Measurements from ENCODE around the gene ELP5. TPM values are rescaled to one million over a fixed set of nuclear protein-coding genes. Genes with fewer than 3 reads are reported as not detected.

Gene ELP5
- total RNA-seq, 1 donor from 2014 or later, result 20.0 TPM

DNA sequence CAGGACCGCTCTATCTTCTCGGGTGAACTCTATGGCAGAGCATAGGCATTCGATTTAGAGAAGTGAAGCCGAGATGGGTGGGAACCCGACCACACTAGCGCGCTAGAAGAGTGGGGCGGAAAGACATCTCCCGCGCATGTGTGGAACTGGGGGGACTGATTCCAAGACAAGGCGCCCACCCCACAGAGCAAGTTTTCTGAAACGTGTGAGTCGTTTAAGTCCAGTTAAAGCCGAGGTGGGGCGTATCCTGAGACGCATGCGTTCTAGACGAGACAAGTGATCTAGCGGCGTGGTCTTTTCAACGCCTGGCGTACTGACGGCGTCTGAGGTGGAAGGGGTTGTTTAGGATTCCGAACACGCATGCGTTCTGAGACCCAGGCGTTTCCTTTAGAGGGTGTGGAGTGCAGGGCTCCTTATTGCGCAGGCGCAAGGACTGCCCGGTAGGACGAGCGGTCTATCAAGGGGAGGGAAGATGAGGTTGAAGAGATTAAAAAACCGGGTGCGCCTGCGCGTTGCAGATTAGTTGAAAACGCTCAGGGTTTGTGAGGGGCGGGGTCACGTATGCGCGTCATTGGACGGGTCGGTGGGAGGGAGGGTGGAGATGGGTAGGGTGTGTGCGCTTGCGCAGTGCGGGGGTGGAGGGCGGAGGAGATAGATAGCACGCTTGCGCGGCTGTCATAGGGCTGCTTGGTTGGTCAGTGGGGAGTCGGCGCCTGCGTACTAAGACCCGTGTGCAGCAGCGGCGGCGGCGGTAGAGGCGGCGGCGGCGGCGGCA, 55.1 kb downstream of the ELP5 start, which contains the start of gene EIF5A:
TSS of gene EIF5A (plus strand) at position 718 of the 775 bp plus-strand sequence. CDS start 2,008 bp downstream, outside the sequence.
- H3K27me3 ChIP-seq (ENCODE audit: control insufficient read depth, insufficient read depth, low read length), result no peaks in the 10 kb centered on the region
- TF ChIP-seq, protein P1, sequence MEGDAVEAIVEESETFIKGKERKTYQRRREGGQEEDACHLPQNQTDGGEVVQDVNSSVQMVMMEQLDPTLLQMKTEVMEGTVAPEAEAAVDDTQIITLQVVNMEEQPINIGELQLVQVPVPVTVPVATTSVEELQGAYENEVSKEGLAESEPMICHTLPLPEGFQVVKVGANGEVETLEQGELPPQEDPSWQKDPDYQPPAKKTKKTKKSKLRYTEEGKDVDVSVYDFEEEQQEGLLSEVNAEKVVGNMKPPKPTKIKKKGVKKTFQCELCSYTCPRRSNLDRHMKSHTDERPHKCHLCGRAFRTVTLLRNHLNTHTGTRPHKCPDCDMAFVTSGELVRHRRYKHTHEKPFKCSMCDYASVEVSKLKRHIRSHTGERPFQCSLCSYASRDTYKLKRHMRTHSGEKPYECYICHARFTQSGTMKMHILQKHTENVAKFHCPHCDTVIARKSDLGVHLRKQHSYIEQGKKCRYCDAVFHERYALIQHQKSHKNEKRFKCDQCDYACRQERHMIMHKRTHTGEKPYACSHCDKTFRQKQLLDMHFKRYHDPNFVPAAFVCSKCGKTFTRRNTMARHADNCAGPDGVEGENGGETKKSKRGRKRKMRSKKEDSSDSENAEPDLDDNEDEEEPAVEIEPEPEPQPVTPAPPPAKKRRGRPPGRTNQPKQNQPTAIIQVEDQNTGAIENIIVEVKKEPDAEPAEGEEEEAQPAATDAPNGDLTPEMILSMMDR (IDR thresholded peaks at IDR 0.05; ENCODE audit: insufficient read depth, low read length, severe bottlenecking), result no peak
- peaks cover 15% of the 10 kb centered on the region for H3K36me3 ChIP-seq (ENCODE audit: control insufficient read depth, insufficient read depth, low read length)
- H3K4me3 ChIP-seq (ENCODE audit: low read depth, low read length), result peak within 1 kb of the TSS; percentile 82
- peak; percentile 94 for FAIRE-seq
- peak; percentile 100 for DNase-seq (ENCODE audit: low read depth)

DNA sequence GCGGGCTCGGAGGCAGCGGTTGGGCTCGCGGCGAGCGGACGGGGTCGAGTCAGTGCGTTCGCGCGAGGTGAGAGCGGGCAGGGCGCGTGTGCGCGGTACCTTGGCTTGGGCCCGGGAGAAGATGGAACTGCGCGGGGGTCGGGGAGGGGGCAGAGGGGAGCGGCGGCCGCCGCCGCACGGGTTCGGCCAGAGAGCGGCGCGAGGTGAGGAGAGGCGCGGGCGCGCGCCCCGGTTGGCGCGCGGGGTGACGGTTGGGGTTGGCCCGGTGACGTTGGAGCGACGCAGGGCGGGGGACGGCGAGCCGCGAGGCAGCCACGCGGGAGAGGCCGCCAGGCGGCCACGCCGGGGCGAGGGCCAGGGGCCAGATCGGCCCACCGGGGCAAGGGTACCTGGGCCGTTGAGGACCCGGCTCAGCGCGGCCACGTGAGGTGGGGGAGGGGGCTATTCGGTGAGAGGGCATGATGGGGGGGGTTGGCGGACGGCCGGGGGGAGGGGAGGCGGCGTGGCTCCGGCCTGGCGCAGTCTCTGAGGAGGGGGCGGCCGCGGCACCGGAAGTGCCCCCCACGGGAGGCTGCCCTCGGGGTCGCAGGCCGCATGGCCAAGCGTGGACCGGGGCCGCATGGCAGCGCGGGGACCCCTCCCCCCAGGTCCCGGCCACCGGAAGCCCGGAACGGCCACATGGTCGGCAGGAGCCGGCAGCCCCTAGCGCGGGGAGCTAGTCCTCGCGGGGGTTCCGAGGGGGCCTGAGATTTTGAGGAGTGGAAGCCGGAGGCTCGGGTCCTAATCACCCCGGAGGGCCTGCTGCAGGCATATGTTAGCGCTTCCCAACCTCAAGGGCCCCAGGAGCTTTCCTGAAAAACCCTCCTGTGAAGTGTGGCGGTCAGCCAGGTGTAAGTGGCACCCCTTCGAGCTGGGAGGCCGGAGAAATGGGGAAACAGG, 55.9 kb downstream of the ELP5 start:
- FAIRE-seq, result no peak
- Histone ChIP-seq H3K27me3 (ENCODE audit: control insufficient read depth, insufficient read depth, low read length) (no peaks in the 10 kb centered on the region), H3K36me3 (ENCODE audit: control insufficient read depth, insufficient read depth, low read length) (peaks cover 18% of the 10 kb centered on the region), H3K4me3 (ENCODE audit: low read depth, low read length) (peak overlapping the region; percentile 82)
- DNase-seq (ENCODE audit: low read depth), result no peak
- TF ChIP-seq, protein P1 (IDR thresholded peaks at IDR 0.05; ENCODE audit: insufficient read depth, low read length, severe bottlenecking), result no peak

DNA sequence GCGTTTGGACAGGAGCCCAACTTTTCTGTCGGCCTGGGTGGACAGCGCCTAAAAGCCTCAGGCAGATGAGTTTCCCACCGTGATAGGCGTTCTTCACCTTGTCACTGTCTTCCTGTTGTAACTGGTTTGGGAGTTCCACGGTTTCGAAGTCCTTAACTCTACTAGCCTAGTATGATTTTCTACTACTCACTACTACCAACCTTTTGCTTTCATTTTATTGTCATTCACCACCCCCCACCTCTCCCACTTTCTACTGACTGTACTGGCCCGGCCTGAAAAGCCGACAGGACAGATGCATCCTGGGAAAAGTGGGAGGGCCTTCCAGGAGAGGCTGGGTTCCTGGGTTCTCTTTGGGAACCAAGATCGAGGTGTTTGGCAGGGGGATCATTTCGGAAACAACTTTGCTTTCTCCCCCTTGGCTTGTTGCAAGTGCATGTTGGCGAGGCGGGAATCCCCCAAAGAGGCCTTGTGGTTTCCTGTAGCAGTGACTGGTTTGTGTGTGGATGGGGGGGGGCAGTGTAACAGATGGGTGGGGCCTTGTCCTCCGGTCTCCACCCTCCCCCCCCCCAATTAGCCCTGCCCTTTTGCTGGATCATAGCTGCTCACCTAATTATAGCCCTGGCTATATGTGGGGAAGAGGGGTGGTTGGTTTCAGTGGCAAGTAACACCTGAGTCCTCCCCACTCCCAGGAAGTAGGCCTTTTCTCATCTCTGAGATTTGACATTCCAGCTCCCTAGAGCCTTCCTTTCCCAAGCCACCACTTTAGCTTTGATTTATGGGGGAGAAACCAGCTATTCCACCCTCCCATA, 56.8 kb downstream of the ELP5 start:
- peaks cover 20% of the 10 kb centered on the region for H3K36me3 ChIP-seq (ENCODE audit: control insufficient read depth, insufficient read depth, low read length)
- TF ChIP-seq, protein P1 (IDR thresholded peaks at IDR 0.05; ENCODE audit: insufficient read depth, low read length, severe bottlenecking), result no peak
- DNase-seq (ENCODE audit: low read depth), result peak; percentile 78
- peak overlapping the region; percentile 82 for H3K4me3 ChIP-seq (ENCODE audit: low read depth, low read length)
- peak; percentile 87 for FAIRE-seq
- no peaks in the 10 kb centered on the region for H3K27me3 ChIP-seq (ENCODE audit: control insufficient read depth, insufficient read depth, low read length)

Other genes starting within 250 kb of the ELP5 start
- 5.3 and 25.5 TPM in 2 replicates for gene RNASEK, start 239.6 kb upstream of the ELP5 start, total RNA-seq
- gene BCL6B, start 229.2 kb upstream of the ELP5 start, total RNA-seq, result not detected in 2 replicates
- gene SLC16A13, start 216.2 kb upstream of the ELP5 start, total RNA-seq, result 0.26 and 1.2 TPM in 2 replicates
- 0.38 TPM in 1 of 2 replicates, not detected in the other for gene SLC16A11, start 208.1 kb upstream of the ELP5 start, total RNA-seq
- gene CLEC10A, start 172.0 kb upstream of the ELP5 start, total RNA-seq, result not detected in 2 replicates
- gene ASGR2, start 137.4 kb upstream of the ELP5 start, total RNA-seq, result not detected in 2 replicates
- under 0.01 and 0.38 TPM in 2 replicates for gene ASGR1, start 72.8 kb upstream of the ELP5 start, total RNA-seq
- gene DLG4, start 32.4 kb upstream of the ELP5 start, total RNA-seq, result 1.8 and 1.9 TPM in 2 replicates
- 216 and 277 TPM in 2 replicates for gene ACADVL, start 32.3 kb upstream of the ELP5 start, total RNA-seq
- 52.1 and 55.3 TPM in 2 replicates for gene DVL2, start 17.7 kb upstream of the ELP5 start, total RNA-seq
- 27.4 and 34.9 TPM in 2 replicates for gene PHF23, start 12.8 kb upstream of the ELP5 start, total RNA-seq
- gene GABARAP, start 9.8 kb upstream of the ELP5 start, total RNA-seq, result 50.8 and 64.3 TPM in 2 replicates
- gene CTDNEP1, start 481 bp upstream of the ELP5 start, total RNA-seq, result 17.6 and 25.3 TPM in 2 replicates
- gene CLDN7, start 10.3 kb downstream of the ELP5 start, total RNA-seq, result 546 and 850 TPM in 2 replicates
- gene SLC2A4, start 29.5 kb downstream of the ELP5 start, total RNA-seq, result under 0.01 and 0.13 TPM in 2 replicates
- 0.26 and 1.0 TPM in 2 replicates for gene YBX2, start 42.4 kb downstream of the ELP5 start, total RNA-seq
- 653 and 709 TPM in 2 replicates for gene EIF5A, start 55.4 kb downstream of the ELP5 start, total RNA-seq
- gene GPS2, start 63.1 kb downstream of the ELP5 start, total RNA-seq, result 22.4 and 35.7 TPM in 2 replicates
- gene NEURL4, start 77.1 kb downstream of the ELP5 start, total RNA-seq, result 14.7 and 17.7 TPM in 2 replicates
- 0.26 and 4.2 TPM in 2 replicates for gene ACAP1, start 84.3 kb downstream of the ELP5 start, total RNA-seq
- gene KCTD11, start 99.9 kb downstream of the ELP5 start, total RNA-seq, result 24.2 and 26.6 TPM in 2 replicates
- not detected in 2 replicates for gene TMEM95, start 102.9 kb downstream of the ELP5 start, total RNA-seq
- gene TNK1, start 128.9 kb downstream of the ELP5 start, total RNA-seq, result 7.4 and 11.8 TPM in 2 replicates
- gene PLSCR3, start 142.3 kb downstream of the ELP5 start, total RNA-seq, result 9.0 and 13.2 TPM in 2 replicates
- 40.3 and 67.7 TPM in 2 replicates for gene TMEM256, start 151.9 kb downstream of the ELP5 start, total RNA-seq
- 0.79 and 1.2 TPM in 2 replicates for gene NLGN2, start 155.6 kb downstream of the ELP5 start, total RNA-seq
- gene SPEM1, start 168.1 kb downstream of the ELP5 start, total RNA-seq, result 0.13 TPM in 1 of 2 replicates, not detected in the other
- not detected in 2 replicates for gene SPEM2, start 173.4 kb downstream of the ELP5 start, total RNA-seq
- gene SPEM3, start 176.6 kb downstream of the ELP5 start, total RNA-seq, result not detected in 2 replicates
- gene TMEM102, start 183.2 kb downstream of the ELP5 start, total RNA-seq, result 7.3 and 12.6 TPM in 2 replicates
- 12.4 and 28.3 TPM in 2 replicates for gene FGF11, start 187.3 kb downstream of the ELP5 start, total RNA-seq
- gene CHRNB1, start 192.8 kb downstream of the ELP5 start, total RNA-seq, result 9.7 and 16.8 TPM in 2 replicates
- gene ZBTB4, start 227.4 kb downstream of the ELP5 start, total RNA-seq, result 8.7 and 9.2 TPM in 2 replicates
- gene SLC35G6, start 229.2 kb downstream of the ELP5 start, total RNA-seq, result not detected in 2 replicates
- 38.4 and 79.6 TPM in 2 replicates for gene POLR2A, start 232.2 kb downstream of the ELP5 start, total RNA-seq